AG04450 (cell line): Measurements from ENCODE around the gene GCNT2. TPM values are rescaled to one million over a fixed set of nuclear protein-coding genes. Genes with fewer than 3 reads are reported as not detected.

ENCODE experiments used
- CTCF ChIA-PET: fragments of 300-600, 350-600 bp; formaldehyde crosslinking; extraction: SDS; loops from one replicate; lab custom pipeline; 2022; ENCODE audit warnings: antibody characterized with exemption, inconsistent platforms; lab: Charles Lee
- POLR2A ChIA-PET: fragments of 350-600 bp; formaldehyde crosslinking; extraction: SDS; loops from one replicate; lab custom pipeline; 2021; ENCODE audit warnings: antibody characterized with exemption, inconsistent platforms; lab: Yijun Ruan, JAX
- DNase-seq: peaks from one replicate; pipeline ENCODE4 v3.0.0-alpha.2; 2011; ENCODE audit warnings: low read depth, low spot score
- H3K27ac ChIP-seq: one replicate; pipeline ENCODE4 v1.5.1; 2012; ENCODE audit warnings: low read depth, low read length, control low read depth
- H3K27me3 ChIP-seq: one replicate; pipeline ENCODE4 v1.6.0; 2012; ENCODE audit warnings: low read length; ENCODE audit not compliant: control insufficient read depth, insufficient read depth
- H3K4me3 ChIP-seq: 2 replicates; pipeline ENCODE4 v1.5.1; 2011; ENCODE audit warnings: mild to moderate bottlenecking, low read depth, low read length, control low read depth
- H3K9me3 ChIP-seq: 2 replicates; pipeline ENCODE4 v1.5.1; 2012; ENCODE audit warnings: low read length; ENCODE audit not compliant: control insufficient read depth, insufficient read depth
- CTCF ChIP-seq: IDR thresholded peaks from 2 replicates; pipeline ENCODE4 v1.5.1; 2011; ENCODE audit warnings: low read depth, low read length, control low read depth, inconsistent platforms
- polyA plus RNA-seq: library from polyadenylated mRNA; depleted of rRNA; stranded (reverse); fragments of >200 nt; gene quantifications from 2 replicates; pipeline ENCODE4 v1.2.3, GENCODE V29; 2011

GCNT2 gene
- polyA plus RNA-seq, 1 experiment, result 2.5 TPM

- no peak overlapping the region for H3K27ac ChIP-seq
- POLR2A ChIA-PET, result interaction anchor here (0.7 kb wide), 1 partner anchor 42 kb away, joined by 3 read pairs; no protein-coding TSS in a partner anchor
Measured at GRCh38 chr6:10554826-10555225, 33.7 kb downstream of the GCNT2 start.

GRCh38 chr6:10555625-10556309 is 34.6 kb downstream of the GCNT2 start:
- H3K27ac ChIP-seq, result peak overlapping the region; percentile 65
- DNase-seq, result no peak
- ChIA-PET POLR2A (interaction anchor here (0.7 to 1.0 kb wide), 2 partner anchors 41 to 167 kb away, joined by 3 read pairs; partner anchors contain the start of gene TMEM14C), CTCF (interaction anchor here (0.9 kb wide), 1 partner anchor 78 kb away, joined by 4 read pairs; no protein-coding TSS in a partner anchor)
- H3K27me3 ChIP-seq, result no peaks in the 10 kb centered on the region
- peak overlapping the region; percentile 55 for H3K4me3 ChIP-seq
- TF ChIP-seq CTCF, result no peak
- no peaks in the 10 kb centered on the region for H3K9me3 ChIP-seq

More at GRCh38 chr6:10554826-10555225, 33.7 kb downstream of the GCNT2 start:
- Histone ChIP-seq H3K9me3 (no peaks in the 10 kb centered on the region), H3K4me3 (no peak overlapping the region), H3K27me3 (no peaks in the 10 kb centered on the region)
- no peak for DNase-seq
- CTCF ChIA-PET, result no interaction called here
- TF ChIP-seq CTCF, result no peak

- TF ChIP-seq CTCF, result no peak
- POLR2A ChIA-PET, result interaction anchor here (1.0 kb wide), 1 partner anchor 166 kb away, joined by 3 read pairs; the partner anchor contains the start of gene TMEM14C
- H3K9me3 ChIP-seq, result no peaks in the 10 kb centered on the region
- peak overlapping the region; percentile 55 for H3K4me3 ChIP-seq
- CTCF ChIA-PET, result interaction anchor here (0.7 kb wide), 1 partner anchor 11 kb away, joined by 3 read pairs; no protein-coding TSS in a partner anchor
- no peak overlapping the region for H3K27ac ChIP-seq
- H3K27me3 ChIP-seq, result no peaks in the 10 kb centered on the region
- no peak for DNase-seq
Measured at GRCh38 chr6:10556589-10556988, 35.4 kb downstream of the GCNT2 start.

- no peaks in the 10 kb centered on the region for H3K27me3 ChIP-seq
- CTCF ChIA-PET, result interaction anchor here (0.7 kb wide), 1 partner anchor 10 kb away, joined by 3 read pairs; no protein-coding TSS in a partner anchor
- POLR2A ChIA-PET, result no interaction called here
- no peaks in the 10 kb centered on the region for H3K9me3 ChIP-seq
- DNase-seq, result no peak
- H3K4me3 ChIP-seq, result no peak overlapping the region
- no peak for TF ChIP-seq CTCF
- no peak overlapping the region for H3K27ac ChIP-seq
Measured at GRCh38 chr6:10556992-10557391, 35.8 kb downstream of the GCNT2 start.

- ChIA-PET CTCF (no interaction called here), POLR2A (no interaction called here)
- Histone ChIP-seq H3K27ac (no peak overlapping the region), H3K4me3 (no peak overlapping the region), H3K27me3 (no peaks in the 10 kb centered on the region), H3K9me3 (no peaks in the 10 kb centered on the region)
- DNase-seq, result no peak
- no peak for TF ChIP-seq CTCF
Measured at GRCh38 chr6:10557913-10558312, 36.8 kb downstream of the GCNT2 start.
